GM12878 (cell line): Measurements from ENCODE around the gene FHL2. TPM values are rescaled to one million over a fixed set of nuclear protein-coding genes. Genes with fewer than 3 reads are reported as not detected.

Source experiments
- ATAC-seq: fragments of 200-7000 bp; cut with Tn5 transposase; 3 replicates; pipeline ENCODE4 v1.9.1; 2020; ENCODE audit warnings: mild to moderate bottlenecking, moderate library complexity
- BruUV-seq: library from RNA; stranded (reverse); fragments of 400-500 nt; replicated peaks from 2 replicates; lab custom pipeline; 2021; lab: Mats Ljungman, UMichigan
- CTCF ChIA-PET: fragments of 300-600 bp; sonication (Branson Sonifier 250); formaldehyde crosslinking; extraction: SDS; loops from one replicate; lab custom pipeline; 2021; ENCODE audit warnings: inconsistent platforms; lab: Yijun Ruan, JAX
- POLR2A ChIA-PET: fragments of 350-600 bp; formaldehyde crosslinking; extraction: SDS; loops from one replicate; lab custom pipeline; 2021; ENCODE audit warnings: inconsistent platforms; lab: Charles Lee
- RAD21 ChIA-PET: fragments of 300-600 bp; sonication (Branson Sonifier 250); formaldehyde crosslinking; loops from one replicate; lab custom pipeline; 2023; ENCODE audit warnings: antibody characterized with exemption; ENCODE audit not compliant: unreplicated experiment; lab: Charles Lee
- SMC1A ChIA-PET: fragments of 300-600 bp; sonication (Branson Sonifier 250); formaldehyde crosslinking; loops from one replicate; lab custom pipeline; 2023; ENCODE audit not compliant: unreplicated experiment, uncharacterized antibody; lab: Charles Lee
- DNase-seq: peaks from one replicate; pipeline ENCODE4 v3.0.0-alpha.2; 2011; ENCODE audit warnings: low read depth, low spot score
- FAIRE-seq: peaks from 3 replicates; lab custom pipeline; 2011; peaks lifted over from hg19 to GRCh38; lab: Jason Lieb, UNC
- H2AFZ ChIP-seq: 2 replicates; pipeline ENCODE4 v1.6.0; 2011; ENCODE audit warnings: low read depth, low read length, control low read depth; ENCODE audit not compliant: control insufficient read depth
- H3K27ac ChIP-seq: 2 replicates; pipeline ENCODE4 v1.5.1; 2011; ENCODE audit warnings: control low read depth; ENCODE audit not compliant: control insufficient read depth, insufficient read depth
- H3K27me3 ChIP-seq, 2 experiments: replicated peaks in 1 of 2; 2 replicates each; pipeline versions ENCODE4 v1.6.0 to v1.6.1; 2011; ENCODE audit warnings: low read length in 1 of 2; ENCODE audit not compliant: control insufficient read depth in 2 of 2, insufficient read depth in 2 of 2
- H3K36me3 ChIP-seq, 2 experiments: 2 replicates each; pipeline ENCODE4 v1.5.1; 2011; ENCODE audit warnings: low read length in 1 of 2; ENCODE audit not compliant: control insufficient read depth in 2 of 2, insufficient read depth in 2 of 2
- H3K4me1 ChIP-seq: 2 replicates; pipeline ENCODE4 v1.6.1; 2011; ENCODE audit warnings: mild to moderate bottlenecking, low read length, moderate library complexity, mixed read lengths; ENCODE audit not compliant: control insufficient read depth, insufficient read depth
- H3K4me2 ChIP-seq: 2 replicates; pipeline ENCODE4 v1.6.0; 2011; ENCODE audit warnings: control low read depth; ENCODE audit not compliant: control insufficient read depth, insufficient read depth
- H3K4me3 ChIP-seq: fragments of 200-600 bp; sonication (generic); 2 replicates; pipeline ENCODE4 v1.5.1; 2016
- H3K79me2 ChIP-seq: 2 replicates; pipeline ENCODE4 v1.6.0; 2011; ENCODE audit warnings: low read length; ENCODE audit not compliant: control insufficient read depth, insufficient read depth
- H3K9ac ChIP-seq: 2 replicates; pipeline ENCODE4 v1.8.0; 2011; ENCODE audit warnings: low read length, control low read depth, mixed read lengths; ENCODE audit not compliant: control insufficient read depth, insufficient read depth
- H3K9me3 ChIP-seq: replicated peaks from 3 replicates; pipeline ENCODE4 v1.5.1; 2011; ENCODE audit warnings: mild to moderate bottlenecking, low read length; ENCODE audit not compliant: control insufficient read depth, insufficient read depth
- H4K20me1 ChIP-seq: 2 replicates; pipeline ENCODE4 v1.6.0; 2011; ENCODE audit not compliant: control insufficient read depth, insufficient read depth
- BRCA1 ChIP-seq: IDR thresholded peaks from 2 replicates; pipeline ENCODE4 v1.6.1; 2011; ENCODE audit warnings: low read depth, low read length, improper control_type of control experiment
- CHD2 ChIP-seq: IDR thresholded peaks from 2 replicates; pipeline ENCODE4 v1.6.1; 2011; ENCODE audit warnings: low read depth, low read length, improper control_type of control experiment, borderline replicate concordance
- ESRRA ChIP-seq: IDR thresholded peaks from 2 replicates; pipeline ENCODE4 v1.6.1; 2012; ENCODE audit warnings: mild to moderate bottlenecking, low read length, improper control_type of control experiment
- HDAC6 ChIP-seq: fragments of 200-600 bp; sonication (generic); IDR thresholded peaks from one replicate; pipeline ENCODE4 v1.8.0; 2017; ENCODE audit warnings: antibody characterized with exemption; ENCODE audit not compliant: unreplicated experiment
- KLF5 ChIP-seq: fragments of 450-650 bp; IDR thresholded peaks from 2 replicates; pipeline ENCODE4 v1.6.1; 2014; ENCODE audit warnings: mild to moderate bottlenecking; ENCODE audit not compliant: partially characterized antibody
- MTA2 ChIP-seq: fragments of 450-650 bp; IDR thresholded peaks from 2 replicates; pipeline ENCODE4 v1.6.1; 2016; ENCODE audit warnings: low read depth, mild to moderate bottlenecking, moderate library complexity
- WGBS: methylation state at CpG from one replicate; pipeline ENCODE4 v1.1.6; 2016; ENCODE audit warnings: low lambda C conversion rate; ENCODE audit not compliant: insufficient replicate concordance, insufficient coverage; ENCODE audit errors: missing lambda C conversion rate; 5-methylcytosine and 5-hydroxymethylcytosine counted together
- in situ Hi-C: fragments of 300-500 bp; cut with MboI; formaldehyde crosslinking; loops from 9 replicates; pipeline ENCODE4 v1.14.3; 2018; ENCODE audit warnings: mixed read lengths
- intact Hi-C: fragments of 100-400 bp; cut with micrococcal nuclease; formaldehyde crosslinking; loops from one replicate; pipeline ENCODE4 v1.14.2; 2022; ENCODE audit not compliant: unreplicated experiment
- polyA plus RNA-seq, 11 experiments: library from polyadenylated mRNA; depleted of rRNA in 4 of 11; unstranded in 6 of 11; stranded (reverse) in 5 of 11; fragments of >200 nt; fragmentation: Nextera tagmentation in 4 of 11; fragmentation: Illumina TruSeq in 1 of 11; extraction: Ambion mirVana in 4 of 11; extraction: Trizol in 1 of 11; gene quantifications; 1 replicate in 1 of 11; 2 replicates in 10 of 11; pipeline versions ENCODE4 v1.2.1 to v1.2.3, GENCODE V29; 2011 to 2016; ENCODE audit warnings: inconsistent platforms in 2 of 11, missing spikeins in 2 of 11, low read depth in 1 of 11
- total RNA-seq, 4 experiments: library from RNA; depleted of rRNA in 3 of 4; stranded (reverse); fragments of >200 nt in 3 of 4; fragmentation: Illumina TruSeq in 1 of 4; extraction: Trizol in 1 of 4; gene quantifications; 2 replicates each; pipeline versions ENCODE4 v1.2.1 to v1.2.3, GENCODE V29; 2013 to 2021
- TF ChIP-seq, protein P1 (sequence below): fragments of 450-650 bp; IDR thresholded peaks from 2 replicates; pipeline ENCODE4 v1.6.1; 2018; ENCODE audit warnings: borderline replicate concordance, mild to moderate bottlenecking; ENCODE audit not compliant: partially characterized antibody
- TF ChIP-seq, protein P2 (sequence below): fragments of 450-650 bp; IDR thresholded peaks from 2 replicates; pipeline ENCODE4 v1.6.1; 2017; ENCODE audit warnings: antibody characterized with exemption, mild to moderate bottlenecking, moderate library complexity
- TF ChIP-seq, protein P3 (sequence below): fragments of 450-650 bp; IDR thresholded peaks from 2 replicates; pipeline ENCODE4 v1.6.1; 2017; ENCODE audit warnings: low read depth, mild to moderate bottlenecking, moderate library complexity
- TF ChIP-seq, protein P4 (sequence below): fragments of 450-650 bp; IDR thresholded peaks from 2 replicates; pipeline ENCODE4 v1.6.1; 2017; ENCODE audit warnings: mild to moderate bottlenecking, low read depth, inconsistent platforms; ENCODE audit not compliant: poor library complexity, severe bottlenecking

Gene FHL2
- total and polyA plus RNA-seq, 10 of the 15 experiments (the other 5 are each of a cell fraction or from before 2014, with no cell fraction given), result 2.2 to 9.9 (median 4.5) TPM

GRCh38 chr2:105317937-105318336, 80.9 kb downstream of the FHL2 start:
- SMC1A ChIA-PET, result interaction anchor here (3.0 kb wide), 1 partner anchor 10 kb away, joined by 8 read pairs; no protein-coding TSS in a partner anchor
- no peak for FAIRE-seq

More at GRCh38 chr2:105317937-105318336, 80.9 kb downstream of the FHL2 start:
- in situ Hi-C loops (no loop called here), intact Hi-C loops (no loop called here)
- H3K9ac ChIP-seq, result no peak overlapping the region
- H3K79me2 ChIP-seq, result peaks cover 71% of the 10 kb centered on the region
- no TSS peak for BruUV-seq
- 98% methylated on average over 3 of the region's 3 CpGs for WGBS
- RAD21 ChIA-PET, result no interaction called here
- H3K36me3 ChIP-seq, result no peaks in the 10 kb centered on the region; a peak in 1 of 4 replicates
- no peaks in the 10 kb centered on the region for H3K27me3 ChIP-seq
- no peak for ATAC-seq
- CTCF ChIA-PET, result interaction anchor here (0.8 to 1.6 kb wide), 2 partner anchors 18 to 30 kb away, joined by 4 read pairs; no protein-coding TSS in a partner anchor
- DNase-seq, result no peak
- H2AFZ ChIP-seq, result no peak overlapping the region
- H4K20me1 ChIP-seq, result no peaks in the 10 kb centered on the region
- H3K4me1 ChIP-seq, result peaks cover 22% of the 10 kb centered on the region
- H3K4me3 ChIP-seq, result no peak overlapping the region
- TF ChIP-seq CHD2 (no peak), KLF5 (no peak), MTA2 (no peak), ESRRA (no peak), BRCA1 (no peak), HDAC6 (no peak)
- TF ChIP-seq, protein P1, sequence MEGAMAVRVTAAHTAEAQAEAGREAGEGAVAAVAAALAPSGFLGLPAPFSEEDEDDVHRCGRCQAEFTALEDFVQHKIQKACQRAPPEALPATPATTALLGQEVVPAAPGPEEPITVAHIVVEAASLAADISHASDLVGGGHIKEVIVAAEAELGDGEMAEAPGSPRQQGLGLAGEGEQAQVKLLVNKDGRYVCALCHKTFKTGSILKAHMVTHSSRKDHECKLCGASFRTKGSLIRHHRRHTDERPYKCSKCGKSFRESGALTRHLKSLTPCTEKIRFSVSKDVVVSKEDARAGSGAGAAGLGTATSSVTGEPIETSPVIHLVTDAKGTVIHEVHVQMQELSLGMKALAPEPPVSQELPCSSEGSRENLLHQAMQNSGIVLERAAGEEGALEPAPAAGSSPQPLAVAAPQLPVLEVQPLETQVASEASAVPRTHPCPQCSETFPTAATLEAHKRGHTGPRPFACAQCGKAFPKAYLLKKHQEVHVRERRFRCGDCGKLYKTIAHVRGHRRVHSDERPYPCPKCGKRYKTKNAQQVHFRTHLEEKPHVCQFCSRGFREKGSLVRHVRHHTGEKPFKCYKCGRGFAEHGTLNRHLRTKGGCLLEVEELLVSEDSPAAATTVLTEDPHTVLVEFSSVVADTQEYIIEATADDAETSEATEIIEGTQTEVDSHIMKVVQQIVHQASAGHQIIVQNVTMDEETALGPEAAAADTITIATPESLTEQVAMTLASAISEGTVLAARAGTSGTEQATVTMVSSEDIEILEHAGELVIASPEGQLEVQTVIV, result no peak
- TF ChIP-seq, protein P2, sequence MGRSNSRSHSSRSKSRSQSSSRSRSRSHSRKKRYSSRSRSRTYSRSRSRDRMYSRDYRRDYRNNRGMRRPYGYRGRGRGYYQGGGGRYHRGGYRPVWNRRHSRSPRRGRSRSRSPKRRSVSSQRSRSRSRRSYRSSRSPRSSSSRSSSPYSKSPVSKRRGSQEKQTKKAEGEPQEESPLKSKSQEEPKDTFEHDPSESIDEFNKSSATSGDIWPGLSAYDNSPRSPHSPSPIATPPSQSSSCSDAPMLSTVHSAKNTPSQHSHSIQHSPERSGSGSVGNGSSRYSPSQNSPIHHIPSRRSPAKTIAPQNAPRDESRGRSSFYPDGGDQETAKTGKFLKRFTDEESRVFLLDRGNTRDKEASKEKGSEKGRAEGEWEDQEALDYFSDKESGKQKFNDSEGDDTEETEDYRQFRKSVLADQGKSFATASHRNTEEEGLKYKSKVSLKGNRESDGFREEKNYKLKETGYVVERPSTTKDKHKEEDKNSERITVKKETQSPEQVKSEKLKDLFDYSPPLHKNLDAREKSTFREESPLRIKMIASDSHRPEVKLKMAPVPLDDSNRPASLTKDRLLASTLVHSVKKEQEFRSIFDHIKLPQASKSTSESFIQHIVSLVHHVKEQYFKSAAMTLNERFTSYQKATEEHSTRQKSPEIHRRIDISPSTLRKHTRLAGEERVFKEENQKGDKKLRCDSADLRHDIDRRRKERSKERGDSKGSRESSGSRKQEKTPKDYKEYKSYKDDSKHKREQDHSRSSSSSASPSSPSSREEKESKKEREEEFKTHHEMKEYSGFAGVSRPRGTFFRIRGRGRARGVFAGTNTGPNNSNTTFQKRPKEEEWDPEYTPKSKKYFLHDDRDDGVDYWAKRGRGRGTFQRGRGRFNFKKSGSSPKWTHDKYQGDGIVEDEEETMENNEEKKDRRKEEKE, result no peak
- TF ChIP-seq, protein P3, sequence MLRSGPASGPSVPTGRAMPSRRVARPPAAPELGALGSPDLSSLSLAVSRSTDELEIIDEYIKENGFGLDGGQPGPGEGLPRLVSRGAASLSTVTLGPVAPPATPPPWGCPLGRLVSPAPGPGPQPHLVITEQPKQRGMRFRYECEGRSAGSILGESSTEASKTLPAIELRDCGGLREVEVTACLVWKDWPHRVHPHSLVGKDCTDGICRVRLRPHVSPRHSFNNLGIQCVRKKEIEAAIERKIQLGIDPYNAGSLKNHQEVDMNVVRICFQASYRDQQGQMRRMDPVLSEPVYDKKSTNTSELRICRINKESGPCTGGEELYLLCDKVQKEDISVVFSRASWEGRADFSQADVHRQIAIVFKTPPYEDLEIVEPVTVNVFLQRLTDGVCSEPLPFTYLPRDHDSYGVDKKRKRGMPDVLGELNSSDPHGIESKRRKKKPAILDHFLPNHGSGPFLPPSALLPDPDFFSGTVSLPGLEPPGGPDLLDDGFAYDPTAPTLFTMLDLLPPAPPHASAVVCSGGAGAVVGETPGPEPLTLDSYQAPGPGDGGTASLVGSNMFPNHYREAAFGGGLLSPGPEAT, result no peak
- TF ChIP-seq, protein P4, sequence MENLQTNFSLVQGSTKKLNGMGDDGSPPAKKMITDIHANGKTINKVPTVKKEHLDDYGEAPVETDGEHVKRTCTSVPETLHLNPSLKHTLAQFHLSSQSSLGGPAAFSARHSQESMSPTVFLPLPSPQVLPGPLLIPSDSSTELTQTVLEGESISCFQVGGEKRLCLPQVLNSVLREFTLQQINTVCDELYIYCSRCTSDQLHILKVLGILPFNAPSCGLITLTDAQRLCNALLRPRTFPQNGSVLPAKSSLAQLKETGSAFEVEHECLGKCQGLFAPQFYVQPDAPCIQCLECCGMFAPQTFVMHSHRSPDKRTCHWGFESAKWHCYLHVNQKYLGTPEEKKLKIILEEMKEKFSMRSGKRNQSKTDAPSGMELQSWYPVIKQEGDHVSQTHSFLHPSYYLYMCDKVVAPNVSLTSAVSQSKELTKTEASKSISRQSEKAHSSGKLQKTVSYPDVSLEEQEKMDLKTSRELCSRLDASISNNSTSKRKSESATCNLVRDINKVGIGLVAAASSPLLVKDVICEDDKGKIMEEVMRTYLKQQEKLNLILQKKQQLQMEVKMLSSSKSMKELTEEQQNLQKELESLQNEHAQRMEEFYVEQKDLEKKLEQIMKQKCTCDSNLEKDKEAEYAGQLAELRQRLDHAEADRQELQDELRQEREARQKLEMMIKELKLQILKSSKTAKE, result no peak
- TF ChIP-seq, all 136 proteins: peak for 0
- no peak overlapping the region for H3K4me2 ChIP-seq
- POLR2A ChIA-PET, result interaction anchor here (0.7 kb wide), 1 partner anchor 11 kb away, joined by 3 read pairs; no protein-coding TSS in a partner anchor
- H3K27ac ChIP-seq, result no peak overlapping the region
- no peaks in the 10 kb centered on the region; the same call in 1 of the 3 replicates for H3K9me3 ChIP-seq
